K562 (cell line): ENCODE results near the gene POGLUT2. TPM values are rescaled to one million over a fixed set of nuclear protein-coding genes. Genes with fewer than 3 reads are reported as not detected.

ENCODE experiments used
- ATAC-seq: fragments of 200-7000 bp; cut with Tn5 transposase; 3 replicates; pipeline ENCODE4 v1.9.1; 2020; ENCODE audit warnings: moderate library complexity
- BruUV-seq: library from RNA; stranded (reverse); fragments of 400-500 nt; replicated peaks from 2 replicates; lab custom pipeline; 2021; lab: Mats Ljungman, UMichigan
- CTCF ChIA-PET: fragments of 300-600 bp; formaldehyde crosslinking; extraction: SDS; loops from one replicate; lab custom pipeline; 2021; ENCODE audit warnings: low intra/inter-chr PET ratio; lab: Yijun Ruan, JAX
- POLR2A ChIA-PET: fragments of 300-600, 350-650 bp; sonication (Branson Sonifier 250); formaldehyde crosslinking; extraction: SDS; loops from one replicate; lab custom pipeline; 2021; ENCODE audit warnings: antibody characterized with exemption, inconsistent platforms; lab: Yijun Ruan, JAX
- DNase-seq, 4 experiments: peaks; one replicate each; pipeline versions ENCODE4 v3.0.0 to v3.0.0-alpha.2; 2011 to 2018; ENCODE audit warnings: low spot score in 3 of 4, mixed read lengths in 3 of 4; ENCODE audit errors: extremely low read depth in 1 of 4
- FAIRE-seq: peaks from 2 replicates; lab custom pipeline; 2011; peaks lifted over from hg19 to GRCh38; lab: Jason Lieb, UNC
- H2AFZ ChIP-seq: 2 replicates; pipeline ENCODE4 v1.6.0; 2011; ENCODE audit warnings: low read depth, low read length, control low read depth, inconsistent platforms
- H3K27ac ChIP-seq: fragments of 200-600 bp; 3 replicates; pipeline ENCODE4 v1.8.0; 2011; ENCODE audit warnings: low read depth, mild to moderate bottlenecking, control low read depth, inconsistent platforms, low read length, moderate library complexity, mixed read lengths; ENCODE audit errors: extremely low read depth
- H3K27me3 ChIP-seq, 2 experiments: fragments of 300-600 bp in 1 of 2; 2 replicates in 1 of 2; 3 replicates in 1 of 2; pipeline versions ENCODE4 v1.6.0 to v1.8.0; 2011; ENCODE audit warnings: inconsistent platforms in 2 of 2, low read length in 2 of 2, mild to moderate bottlenecking in 1 of 2, mixed read lengths in 1 of 2, moderate library complexity in 1 of 2; ENCODE audit not compliant: control insufficient read depth in 2 of 2, insufficient read depth in 2 of 2
- H3K36me3 ChIP-seq: fragments of 300-600 bp; 3 replicates; pipeline ENCODE4 v1.8.0; 2011; ENCODE audit warnings: mild to moderate bottlenecking, low read length, inconsistent platforms; ENCODE audit not compliant: control insufficient read depth, insufficient read depth
- H3K4me1 ChIP-seq, 2 experiments: fragments of 200-600 bp in 1 of 2; replicated peaks in 1 of 2; 2 replicates in 1 of 2; 3 replicates in 1 of 2; pipeline versions ENCODE4 v1.5.1 to v1.8.0; 2011; ENCODE audit warnings: inconsistent platforms in 2 of 2, low read length in 2 of 2, mild to moderate bottlenecking in 1 of 2, mixed read lengths in 1 of 2, moderate library complexity in 1 of 2; ENCODE audit not compliant: control insufficient read depth in 2 of 2, insufficient read depth in 2 of 2
- H3K4me2 ChIP-seq: 2 replicates; pipeline ENCODE4 v1.6.1; 2011; ENCODE audit warnings: low read length, control low read depth, inconsistent platforms, mixed read lengths; ENCODE audit not compliant: insufficient read depth
- H3K4me3 ChIP-seq: fragments of 200-600 bp; sonication (generic), shearing (Covaris generic); 2 replicates; pipeline ENCODE4 v1.5.1; 2016; ENCODE audit warnings: control low read depth, inconsistent platforms
- H3K79me2 ChIP-seq: fragments of 200-600 bp; 3 replicates; pipeline ENCODE4 v1.8.0; 2011; ENCODE audit warnings: low read length, inconsistent platforms; ENCODE audit not compliant: control insufficient read depth, insufficient read depth
- H3K9ac ChIP-seq, 2 experiments: 2 replicates each; pipeline versions ENCODE4 v1.6.0 to v1.6.1; 2011; ENCODE audit warnings: low read depth in 2 of 2, low read length in 2 of 2, control low read depth in 1 of 2, inconsistent platforms in 1 of 2, mild to moderate bottlenecking in 1 of 2, mixed read lengths in 1 of 2; ENCODE audit not compliant: insufficient read depth in 1 of 2
- H3K9me1 ChIP-seq: one replicate; pipeline ENCODE4 v1.6.0; 2011; ENCODE audit warnings: inconsistent platforms, mild to moderate bottlenecking, low read length, moderate library complexity; ENCODE audit not compliant: control insufficient read depth, insufficient read depth
- H3K9me3 ChIP-seq: replicated peaks from 2 replicates; pipeline ENCODE4 v1.5.1; 2011; ENCODE audit warnings: low read depth, low read length, inconsistent platforms; ENCODE audit not compliant: control insufficient read depth, insufficient read depth
- H4K20me1 ChIP-seq: replicated peaks from 2 replicates; pipeline ENCODE4 v1.6.1; 2011; ENCODE audit warnings: low read length, inconsistent platforms, mixed read lengths; ENCODE audit not compliant: control insufficient read depth, insufficient read depth
- CBX3 ChIP-seq, 2 experiments: IDR thresholded peaks; 1 replicate in 1 of 2; 2 replicates in 1 of 2; pipeline ENCODE4 v1.6.1; 2012; ENCODE audit warnings: inconsistent platforms in 2 of 2, low read length in 2 of 2, borderline replicate concordance in 1 of 2, control low read depth in 1 of 2
- FOSL1 ChIP-seq: fragments of 200-800 bp; sonication (Bioruptor generic); conservative IDR thresholded peaks from 2 replicates; pipeline ENCODE4 v1.6.1; 2016; ENCODE audit warnings: missing genetic modification characterization, missing compliant biosample characterization
- FUS ChIP-seq: fragments of 200-400 bp; formaldehyde crosslinking; optimal IDR thresholded peaks from 2 replicates; pipeline ENCODE3; 2017; ENCODE audit warnings: low read depth, low read length
- MAZ ChIP-seq, 2 experiments: fragments of 450-650 bp in 1 of 2; sonication (generic) in 1 of 2; formaldehyde crosslinking; IDR thresholded peaks in 1 of 2; conservative IDR thresholded peaks in 1 of 2; 2 replicates each; pipeline versions ENCODE4 v1.4.0 to v1.5.0; 2020; ENCODE audit warnings: mild to moderate bottlenecking in 1 of 2, missing genetic modification reagents in 1 of 2
- NUFIP1 ChIP-seq: fragments of 450-650 bp; IDR thresholded peaks from 2 replicates; pipeline ENCODE4 v1.6.1; 2018; ENCODE audit not compliant: partially characterized antibody
- RAD21 ChIP-seq, 2 experiments: fragments of 250-450 bp in 1 of 2; fragments of 450-650 bp in 1 of 2; sonication (Bioruptor Pico) in 1 of 2; formaldehyde crosslinking in 1 of 2; IDR thresholded peaks in 1 of 2; conservative IDR thresholded peaks in 1 of 2; 2 replicates each; pipeline versions ENCODE4 v1.4.0 to v1.8.0; 2020 to 2022; ENCODE audit warnings: mild to moderate bottlenecking in 2 of 2, moderate library complexity in 1 of 2
- SMAD2 ChIP-seq: fragments of 150-350 bp; IDR thresholded peaks from 2 replicates; pipeline ENCODE4 v1.6.1; 2014; ENCODE audit warnings: low read depth, mild to moderate bottlenecking, low read length
- SMARCB1 ChIP-seq: IDR thresholded peaks from 2 replicates; pipeline ENCODE4 v1.6.1; 2011; ENCODE audit warnings: improper control_type of control experiment, low read depth; ENCODE audit not compliant: insufficient read length
- SRF ChIP-seq, 2 experiments: fragments of 250-450, 450-650 bp in 1 of 2; sonication (Bioruptor Pico) in 1 of 2; sonication (generic) in 1 of 2; formaldehyde crosslinking; IDR thresholded peaks; 2 replicates each; pipeline versions ENCODE4 v1.5.0 to v1.5.1; 2020 to 2022; ENCODE audit warnings: mild to moderate bottlenecking in 1 of 2, missing genetic modification reagents in 1 of 2
- TGIF2 ChIP-seq: sonication (generic); formaldehyde crosslinking; IDR thresholded peaks from 2 replicates; pipeline ENCODE4 v1.8.1; 2022; ENCODE audit warnings: mild to moderate bottlenecking, missing genetic modification reagents, moderate library complexity
- ZNF431 ChIP-seq: sonication (generic); formaldehyde crosslinking; IDR thresholded peaks from 2 replicates; pipeline ENCODE4 v1.8.0; 2022; ENCODE audit warnings: mild to moderate bottlenecking, missing genetic modification reagents
- WGBS: fragments of 100-300 bp; shearing (Covaris generic); methylation state at CpG from one replicate; pipeline ENCODE4 v1.1.6; 2016; ENCODE audit warnings: low coverage, mixed read lengths; ENCODE audit not compliant: insufficient coverage; ENCODE audit errors: missing lambda C conversion rate; 5-methylcytosine and 5-hydroxymethylcytosine counted together
- in situ Hi-C: fragments of 300-500 bp; cut with MboI; formaldehyde crosslinking; loops from 4 replicates; pipeline ENCODE4 v1.15.0; 2018; ENCODE audit warnings: inconsistent platforms, mixed read lengths
- intact Hi-C: fragments of 100-400 bp; cut with micrococcal nuclease; formaldehyde crosslinking; loops from 2 replicates; pipeline ENCODE4 v1.14.2; 2022
- polyA plus RNA-seq, 8 experiments: library from polyadenylated mRNA; depleted of rRNA in 4 of 8; stranded (reverse) in 5 of 8; unstranded in 3 of 8; fragments of >200 nt; fragmentation: Nextera tagmentation in 2 of 8; fragmentation: Illumina TruSeq in 1 of 8; extraction: Ambion mirVana in 2 of 8; extraction: Trizol in 1 of 8; gene quantifications; 2 replicates each; pipeline versions ENCODE4 v1.2.1 to v1.2.3, GENCODE V29; 2011 to 2014; ENCODE audit warnings: inconsistent platforms in 1 of 8, missing spikeins in 1 of 8
- total RNA-seq, 7 experiments: library from RNA; depleted of rRNA in 6 of 7; stranded (reverse); fragments of >200 nt in 6 of 7; fragmentation: Illumina TruSeq in 2 of 7; extraction: Trizol in 2 of 7; gene quantifications; 2 replicates each; pipeline versions ENCODE4 v1.2.1 to v1.2.3, GENCODE V29; 2011 to 2021; ENCODE audit warnings: low replicate concordance in 1 of 7

POGLUT2 gene
- total and polyA plus RNA-seq, 9 of the 15 experiments (the other 6 are each of a cell fraction or from before 2014, with no cell fraction given), result 3.8 to 11.8 (median 10.8) TPM

DNA sequence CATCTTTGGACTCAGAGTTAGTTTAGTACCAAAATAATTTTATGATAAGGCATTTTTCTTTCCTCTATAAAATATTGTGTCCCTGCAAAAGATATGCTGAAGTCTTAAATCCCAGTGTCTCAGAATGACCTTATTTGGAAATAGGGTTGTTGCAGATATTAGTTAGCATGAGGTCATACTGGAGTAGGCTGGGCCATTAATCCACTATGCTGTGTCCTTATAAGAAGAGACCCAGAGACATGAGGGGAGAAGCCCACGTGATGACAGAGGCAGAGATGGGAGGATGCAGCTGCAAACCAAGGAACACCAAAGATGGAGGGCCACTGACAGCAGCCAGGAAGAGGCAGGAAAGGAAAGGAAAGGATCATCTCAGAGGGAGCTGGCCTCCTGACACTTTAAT, 6.4 kb downstream of the POGLUT2 start (continued):
- no peak for TF ChIP-seq MAZ (CRISPR knock-in tag; conservative IDR thresholded peaks at IDR 0.05 in 1 of 2, IDR thresholded peaks at IDR 0.05 in 1 of 2)

DNA sequence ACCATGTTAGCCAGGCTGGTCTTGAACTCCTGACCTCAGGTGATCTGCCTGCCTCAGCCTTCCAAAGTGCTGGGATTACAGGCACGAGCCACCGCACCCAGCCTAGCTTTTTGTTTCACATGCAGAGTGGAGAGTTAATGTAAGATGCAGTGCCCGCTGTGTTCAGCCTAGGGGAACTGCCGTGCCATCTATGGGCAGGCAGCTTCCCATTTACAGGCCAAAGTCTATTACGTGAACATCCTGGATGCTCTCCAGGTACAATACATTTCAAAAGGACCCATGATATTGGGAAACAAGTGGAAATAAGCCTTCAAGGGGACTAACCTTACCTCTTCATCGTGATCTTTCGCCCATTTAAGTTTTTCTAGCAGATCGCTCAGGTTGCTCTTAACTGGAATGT, 10.1 kb downstream of the POGLUT2 start:
- intact Hi-C loops, result no loop called here
- FAIRE-seq, result no peak
- no peak overlapping the region for H3K4me2 ChIP-seq
- peaks cover 24% of the 10 kb centered on the region; the same call in 2 of the 3 replicates for H3K36me3 ChIP-seq
- CTCF ChIA-PET, result no interaction called here
- no peaks in the 10 kb centered on the region for H3K79me2 ChIP-seq
- 88% methylated on average over 5 of the region's 8 CpGs for WGBS
- no peaks in the 10 kb centered on the region for H3K4me1 ChIP-seq
- POLR2A ChIA-PET, result interaction anchor here (0.8 kb wide), 1 partner anchor 66 kb away, joined by 3 read pairs; no protein-coding TSS in a partner anchor
- no TSS peak for BruUV-seq
- H3K27ac ChIP-seq, result no peak overlapping the region
- H3K9ac ChIP-seq, result no peak overlapping the region
- H2AFZ ChIP-seq, result no peak overlapping the region
- no peak for TF ChIP-seq SRF (CRISPR knock-in tag; IDR thresholded peaks at IDR 0.05)
- TF ChIP-seq FUS, result no peak
- TF ChIP-seq TGIF2 (CRISPR knock-in tag), result no peak
- no peak for TF ChIP-seq FOSL1
- no peak for TF ChIP-seq NUFIP1
- TF ChIP-seq CBX3 (IDR thresholded peaks at IDR 0.05; ENCODE audit: borderline replicate concordance in 1 of 2, low read length in 2 of 2), result no peak
- TF ChIP-seq SMARCB1, result no peak
- TF ChIP-seq ZNF431 (CRISPR knock-in tag), result no peak
- no peak for TF ChIP-seq RAD21 (CRISPR knock-in tag; conservative IDR thresholded peaks at IDR 0.05 in 1 of 2, IDR thresholded peaks at IDR 0.05 in 1 of 2)
- no peak for TF ChIP-seq SMAD2
- DNase-seq, result no peak
- H3K9me1 ChIP-seq, result no peaks in the 10 kb centered on the region
- H4K20me1 ChIP-seq, result no peaks in the 10 kb centered on the region
- H3K27me3 ChIP-seq, result no peaks in the 10 kb centered on the region
- ATAC-seq, result no peak
- in situ Hi-C loops, result no loop called here
- H3K4me3 ChIP-seq, result no peak overlapping the region
- H3K9me3 ChIP-seq, result no peaks in the 10 kb centered on the region
